Sigmoid colon (tissue), 4 donors: ENCODE measurements around the gene ZFP64.
"Not testable (repeated sequence)": the region's sequence is repeated elsewhere in the genome, so short reads cannot be mapped to it uniquely, and the experiment has no call there.

Experiments used
- EP300 ChIP-seq, 4 donors: sonication (generic); formaldehyde crosslinking; IDR thresholded peaks; one replicate each; pipeline ENCODE4 v1.6.1; 2017; ENCODE audit warnings: antibody characterized with exemption in 4 of 4
- POLR2A ChIP-seq, 2 donors: fragments of 450-650 bp; IDR thresholded peaks; one replicate each; pipeline ENCODE4 v1.6.1; 2016; ENCODE audit warnings: antibody characterized with exemption in 2 of 2, mild to moderate bottlenecking in 2 of 2, moderate library complexity in 2 of 2
- POLR2AphosphoS5 ChIP-seq, 4 donors: sonication (generic); formaldehyde crosslinking; IDR thresholded peaks; one replicate each; pipeline ENCODE4 v1.6.1; 2017; ENCODE audit warnings: antibody characterized with exemption in 4 of 4
- TF ChIP-seq, protein P1 (sequence below), 4 experiments: fragments of 450-650 bp in 3 of 4; fragments of 200-600 bp in 1 of 4; IDR thresholded peaks; one replicate each; pipeline ENCODE4 v1.5.1; 2016 to 2019; ENCODE audit warnings: antibody characterized with exemption in 4 of 4, mild to moderate bottlenecking in 3 of 4, moderate library complexity in 2 of 4

- not testable (repeated sequence) for TF ChIP-seq POLR2A, EP300, POLR2AphosphoS5 (IDR thresholded peaks at IDR 0.05)
- TF ChIP-seq, protein P1, sequence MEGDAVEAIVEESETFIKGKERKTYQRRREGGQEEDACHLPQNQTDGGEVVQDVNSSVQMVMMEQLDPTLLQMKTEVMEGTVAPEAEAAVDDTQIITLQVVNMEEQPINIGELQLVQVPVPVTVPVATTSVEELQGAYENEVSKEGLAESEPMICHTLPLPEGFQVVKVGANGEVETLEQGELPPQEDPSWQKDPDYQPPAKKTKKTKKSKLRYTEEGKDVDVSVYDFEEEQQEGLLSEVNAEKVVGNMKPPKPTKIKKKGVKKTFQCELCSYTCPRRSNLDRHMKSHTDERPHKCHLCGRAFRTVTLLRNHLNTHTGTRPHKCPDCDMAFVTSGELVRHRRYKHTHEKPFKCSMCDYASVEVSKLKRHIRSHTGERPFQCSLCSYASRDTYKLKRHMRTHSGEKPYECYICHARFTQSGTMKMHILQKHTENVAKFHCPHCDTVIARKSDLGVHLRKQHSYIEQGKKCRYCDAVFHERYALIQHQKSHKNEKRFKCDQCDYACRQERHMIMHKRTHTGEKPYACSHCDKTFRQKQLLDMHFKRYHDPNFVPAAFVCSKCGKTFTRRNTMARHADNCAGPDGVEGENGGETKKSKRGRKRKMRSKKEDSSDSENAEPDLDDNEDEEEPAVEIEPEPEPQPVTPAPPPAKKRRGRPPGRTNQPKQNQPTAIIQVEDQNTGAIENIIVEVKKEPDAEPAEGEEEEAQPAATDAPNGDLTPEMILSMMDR (IDR thresholded peaks at IDR 0.05): not testable (repeated sequence)
These were observed 29.8 kb upstream of the ZFP64 start for GRCh38 chr20:52221362-52221761.
